ENCODE measurements around the gene FUS. TPM values are rescaled to one million over a fixed set of nuclear protein-coding genes. Genes with fewer than 3 reads are reported as not detected.

The FUS gene
- total and polyA plus RNA-seq, 9 of the 15 experiments (the other 6 are each of a cell fraction or from before 2014, with no cell fraction given): 43.9 to 575 (median 87.2) TPM

DNA sequence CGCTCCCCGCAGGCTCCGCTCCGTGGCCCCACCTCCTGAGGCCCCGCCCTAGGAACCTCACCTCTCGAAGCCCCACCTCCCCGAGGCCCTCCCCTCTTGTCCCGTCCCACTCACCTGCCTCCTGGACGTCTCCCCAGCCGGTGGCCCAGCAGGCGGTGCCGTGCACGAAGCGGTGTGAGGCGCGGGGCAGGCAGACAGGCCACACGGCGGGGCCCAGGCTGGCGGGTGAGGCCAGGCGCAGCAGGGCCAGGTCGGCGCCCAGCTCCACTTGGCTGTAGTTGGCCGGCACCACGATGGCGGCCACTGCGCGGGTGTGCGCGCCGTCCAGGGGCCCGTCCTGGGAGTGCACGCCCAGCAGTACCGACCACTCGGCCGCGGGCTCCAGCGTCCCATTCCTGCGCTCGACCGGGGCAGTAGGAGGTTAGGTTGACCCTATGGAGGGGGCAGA lies 31.6 kb upstream of the FUS start (continued):
- TF ChIP-seq KAT7 (CRISPR knock-in tag; IDR thresholded peaks at IDR 0.05; ENCODE audit: borderline replicate concordance) (no peak), CXXC5 (CRISPR knock-in tag; IDR thresholded peaks at IDR 0.05) (0 out of 2 replicates have a peak, but pooled peaks have one; percentile 27), NCOA6 (IDR thresholded peaks at IDR 0.05) (peak; percentile 92), ATF7 (IDR thresholded peaks at IDR 0.05) (peak; percentile 22; the same call in 1 of the 2 replicates), MEIS2 (IDR thresholded peaks at IDR 0.05; ENCODE audit: partially characterized antibody) (no peak), SMARCB1 (IDR thresholded peaks at IDR 0.05; ENCODE audit: insufficient read length, low read depth) (no peak), EWSR1 (IDR thresholded peaks at IDR 0.05; ENCODE audit: borderline replicate concordance, low read depth, partially characterized antibody) (no peak), DACH1 (IDR thresholded peaks at IDR 0.05; ENCODE audit: partially characterized antibody) (no peak), HNRNPUL1 (IDR thresholded peaks at IDR 0.05; ENCODE audit: low read length) (no peak), ZNF586 (CRISPR knock-in tag; conservative IDR thresholded peaks at IDR 0.05) (no peak), WHSC1 (IDR thresholded peaks at IDR 0.05; ENCODE audit: low read length) (no peak), RFX1 (IDR thresholded peaks at IDR 0.05) (no peak), HDAC1 (IDR thresholded peaks at IDR 0.05) (0 out of 4 replicates have a peak, but pooled peaks of 1 of the 2 experiments have one; percentile 45), BHLHE40 (IDR thresholded peaks at IDR 0.05; ENCODE audit: low read length) (peak; percentile 33; the same call in 1 of the 2 replicates), ZNF431 (CRISPR knock-in tag; IDR thresholded peaks at IDR 0.05) (no peak)
- TF ChIP-seq, protein P1, sequence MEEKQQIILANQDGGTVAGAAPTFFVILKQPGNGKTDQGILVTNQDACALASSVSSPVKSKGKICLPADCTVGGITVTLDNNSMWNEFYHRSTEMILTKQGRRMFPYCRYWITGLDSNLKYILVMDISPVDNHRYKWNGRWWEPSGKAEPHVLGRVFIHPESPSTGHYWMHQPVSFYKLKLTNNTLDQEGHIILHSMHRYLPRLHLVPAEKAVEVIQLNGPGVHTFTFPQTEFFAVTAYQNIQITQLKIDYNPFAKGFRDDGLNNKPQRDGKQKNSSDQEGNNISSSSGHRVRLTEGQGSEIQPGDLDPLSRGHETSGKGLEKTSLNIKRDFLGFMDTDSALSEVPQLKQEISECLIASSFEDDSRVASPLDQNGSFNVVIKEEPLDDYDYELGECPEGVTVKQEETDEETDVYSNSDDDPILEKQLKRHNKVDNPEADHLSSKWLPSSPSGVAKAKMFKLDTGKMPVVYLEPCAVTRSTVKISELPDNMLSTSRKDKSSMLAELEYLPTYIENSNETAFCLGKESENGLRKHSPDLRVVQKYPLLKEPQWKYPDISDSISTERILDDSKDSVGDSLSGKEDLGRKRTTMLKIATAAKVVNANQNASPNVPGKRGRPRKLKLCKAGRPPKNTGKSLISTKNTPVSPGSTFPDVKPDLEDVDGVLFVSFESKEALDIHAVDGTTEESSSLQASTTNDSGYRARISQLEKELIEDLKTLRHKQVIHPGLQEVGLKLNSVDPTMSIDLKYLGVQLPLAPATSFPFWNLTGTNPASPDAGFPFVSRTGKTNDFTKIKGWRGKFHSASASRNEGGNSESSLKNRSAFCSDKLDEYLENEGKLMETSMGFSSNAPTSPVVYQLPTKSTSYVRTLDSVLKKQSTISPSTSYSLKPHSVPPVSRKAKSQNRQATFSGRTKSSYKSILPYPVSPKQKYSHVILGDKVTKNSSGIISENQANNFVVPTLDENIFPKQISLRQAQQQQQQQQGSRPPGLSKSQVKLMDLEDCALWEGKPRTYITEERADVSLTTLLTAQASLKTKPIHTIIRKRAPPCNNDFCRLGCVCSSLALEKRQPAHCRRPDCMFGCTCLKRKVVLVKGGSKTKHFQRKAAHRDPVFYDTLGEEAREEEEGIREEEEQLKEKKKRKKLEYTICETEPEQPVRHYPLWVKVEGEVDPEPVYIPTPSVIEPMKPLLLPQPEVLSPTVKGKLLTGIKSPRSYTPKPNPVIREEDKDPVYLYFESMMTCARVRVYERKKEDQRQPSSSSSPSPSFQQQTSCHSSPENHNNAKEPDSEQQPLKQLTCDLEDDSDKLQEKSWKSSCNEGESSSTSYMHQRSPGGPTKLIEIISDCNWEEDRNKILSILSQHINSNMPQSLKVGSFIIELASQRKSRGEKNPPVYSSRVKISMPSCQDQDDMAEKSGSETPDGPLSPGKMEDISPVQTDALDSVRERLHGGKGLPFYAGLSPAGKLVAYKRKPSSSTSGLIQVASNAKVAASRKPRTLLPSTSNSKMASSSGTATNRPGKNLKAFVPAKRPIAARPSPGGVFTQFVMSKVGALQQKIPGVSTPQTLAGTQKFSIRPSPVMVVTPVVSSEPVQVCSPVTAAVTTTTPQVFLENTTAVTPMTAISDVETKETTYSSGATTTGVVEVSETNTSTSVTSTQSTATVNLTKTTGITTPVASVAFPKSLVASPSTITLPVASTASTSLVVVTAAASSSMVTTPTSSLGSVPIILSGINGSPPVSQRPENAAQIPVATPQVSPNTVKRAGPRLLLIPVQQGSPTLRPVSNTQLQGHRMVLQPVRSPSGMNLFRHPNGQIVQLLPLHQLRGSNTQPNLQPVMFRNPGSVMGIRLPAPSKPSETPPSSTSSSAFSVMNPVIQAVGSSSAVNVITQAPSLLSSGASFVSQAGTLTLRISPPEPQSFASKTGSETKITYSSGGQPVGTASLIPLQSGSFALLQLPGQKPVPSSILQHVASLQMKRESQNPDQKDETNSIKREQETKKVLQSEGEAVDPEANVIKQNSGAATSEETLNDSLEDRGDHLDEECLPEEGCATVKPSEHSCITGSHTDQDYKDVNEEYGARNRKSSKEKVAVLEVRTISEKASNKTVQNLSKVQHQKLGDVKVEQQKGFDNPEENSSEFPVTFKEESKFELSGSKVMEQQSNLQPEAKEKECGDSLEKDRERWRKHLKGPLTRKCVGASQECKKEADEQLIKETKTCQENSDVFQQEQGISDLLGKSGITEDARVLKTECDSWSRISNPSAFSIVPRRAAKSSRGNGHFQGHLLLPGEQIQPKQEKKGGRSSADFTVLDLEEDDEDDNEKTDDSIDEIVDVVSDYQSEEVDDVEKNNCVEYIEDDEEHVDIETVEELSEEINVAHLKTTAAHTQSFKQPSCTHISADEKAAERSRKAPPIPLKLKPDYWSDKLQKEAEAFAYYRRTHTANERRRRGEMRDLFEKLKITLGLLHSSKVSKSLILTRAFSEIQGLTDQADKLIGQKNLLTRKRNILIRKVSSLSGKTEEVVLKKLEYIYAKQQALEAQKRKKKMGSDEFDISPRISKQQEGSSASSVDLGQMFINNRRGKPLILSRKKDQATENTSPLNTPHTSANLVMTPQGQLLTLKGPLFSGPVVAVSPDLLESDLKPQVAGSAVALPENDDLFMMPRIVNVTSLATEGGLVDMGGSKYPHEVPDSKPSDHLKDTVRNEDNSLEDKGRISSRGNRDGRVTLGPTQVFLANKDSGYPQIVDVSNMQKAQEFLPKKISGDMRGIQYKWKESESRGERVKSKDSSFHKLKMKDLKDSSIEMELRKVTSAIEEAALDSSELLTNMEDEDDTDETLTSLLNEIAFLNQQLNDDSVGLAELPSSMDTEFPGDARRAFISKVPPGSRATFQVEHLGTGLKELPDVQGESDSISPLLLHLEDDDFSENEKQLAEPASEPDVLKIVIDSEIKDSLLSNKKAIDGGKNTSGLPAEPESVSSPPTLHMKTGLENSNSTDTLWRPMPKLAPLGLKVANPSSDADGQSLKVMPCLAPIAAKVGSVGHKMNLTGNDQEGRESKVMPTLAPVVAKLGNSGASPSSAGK (IDR thresholded peaks at IDR 0.05): peak; percentile 63
- TF ChIP-seq, protein P2, sequence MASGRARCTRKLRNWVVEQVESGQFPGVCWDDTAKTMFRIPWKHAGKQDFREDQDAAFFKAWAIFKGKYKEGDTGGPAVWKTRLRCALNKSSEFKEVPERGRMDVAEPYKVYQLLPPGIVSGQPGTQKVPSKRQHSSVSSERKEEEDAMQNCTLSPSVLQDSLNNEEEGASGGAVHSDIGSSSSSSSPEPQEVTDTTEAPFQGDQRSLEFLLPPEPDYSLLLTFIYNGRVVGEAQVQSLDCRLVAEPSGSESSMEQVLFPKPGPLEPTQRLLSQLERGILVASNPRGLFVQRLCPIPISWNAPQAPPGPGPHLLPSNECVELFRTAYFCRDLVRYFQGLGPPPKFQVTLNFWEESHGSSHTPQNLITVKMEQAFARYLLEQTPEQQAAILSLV (tag; IDR thresholded peaks at IDR 0.05): no peak
